GM18508 (cell line): ENCODE measurements around the gene SMAD1.

ENCODE experiments used
- ATAC-seq: cut with Tn5 transposase; IDR thresholded peaks from one replicate; pipeline ENCODE4 v1.9.1; 2021; ENCODE audit warnings: moderate number of reproducible peaks; ENCODE audit not compliant: insufficient read depth, unreplicated experiment

Gene SMAD1

DNA sequence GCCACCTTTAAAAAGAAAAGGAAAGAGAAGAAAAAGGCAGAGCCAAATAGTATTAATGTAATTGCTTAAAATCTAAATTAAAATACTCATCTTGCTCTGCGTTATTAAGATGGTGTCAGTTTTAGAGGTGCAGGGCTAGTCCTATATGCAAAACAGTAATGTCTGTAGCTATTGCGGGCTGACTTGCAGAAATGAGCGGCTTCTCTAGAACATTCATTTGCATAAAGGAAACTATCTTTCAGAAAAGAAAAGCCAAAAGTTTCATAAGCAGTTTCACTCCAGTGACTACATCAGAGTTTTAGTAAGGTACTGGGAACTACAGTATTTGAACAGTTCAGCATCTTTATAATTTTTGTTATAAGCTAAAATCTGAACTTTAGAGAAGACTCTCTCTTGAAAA lies 6.0 kb downstream of the SMAD1 start:
- peak; percentile 95 for ATAC-seq

DNA sequence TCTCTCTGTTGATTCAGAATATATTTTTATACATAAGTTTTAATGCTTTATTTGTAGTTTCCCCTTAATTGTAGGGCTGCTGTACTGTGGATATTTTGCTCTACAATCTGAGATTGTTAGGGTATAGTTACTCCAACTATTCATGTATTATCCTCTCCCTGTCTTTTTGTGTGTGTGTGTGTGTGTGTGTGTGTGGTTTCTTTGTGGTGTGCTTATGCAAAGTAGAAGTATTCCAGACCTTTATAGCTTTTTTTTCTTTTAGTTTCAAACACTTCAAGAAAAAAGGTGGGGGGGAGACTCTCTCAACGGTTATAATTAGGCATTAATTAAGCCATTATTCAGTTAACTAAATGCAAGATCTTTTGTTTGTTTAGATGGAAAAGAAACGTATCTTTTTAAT lies 6.7 kb downstream of the SMAD1 start:
- no peak for ATAC-seq

DNA sequence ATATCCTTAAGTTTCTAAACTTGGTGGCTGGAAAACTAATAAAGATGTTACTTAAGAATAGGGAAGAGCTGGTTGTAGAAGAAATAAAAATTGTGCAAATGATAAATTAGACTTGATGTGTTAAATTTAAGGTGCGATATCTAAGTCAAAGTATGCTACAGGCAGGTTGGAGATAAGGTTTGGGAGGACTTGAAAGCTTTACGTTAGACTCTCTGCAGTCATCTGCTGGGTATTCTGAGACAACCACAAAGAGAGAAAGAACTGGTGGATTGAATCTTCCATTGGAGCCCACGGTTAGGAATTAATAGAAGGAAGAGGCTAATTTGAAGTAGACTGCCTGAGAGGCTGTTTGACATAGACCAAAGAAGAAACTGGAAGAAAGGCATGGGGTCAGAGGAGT lies 7.9 kb downstream of the SMAD1 start:
- ATAC-seq = no peak

DNA sequence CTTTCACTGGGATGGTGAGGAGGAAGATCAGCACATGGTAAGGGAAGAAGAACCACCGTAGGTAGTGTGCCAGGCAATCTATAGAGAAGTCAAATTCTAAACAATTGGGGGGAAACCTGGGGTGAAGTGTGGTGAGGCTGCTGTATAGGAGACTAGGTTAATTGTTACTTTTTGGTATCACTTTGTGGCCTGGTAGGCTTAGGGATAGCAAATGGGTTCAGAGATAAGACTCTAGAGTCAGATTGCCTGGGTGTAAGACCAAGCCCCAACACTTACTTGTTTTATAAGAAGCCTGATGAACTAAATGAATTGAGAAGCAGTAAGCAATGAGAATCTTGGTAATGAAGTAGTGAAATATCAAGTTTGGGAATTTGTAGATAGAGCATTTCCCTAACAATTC lies 8.7 kb downstream of the SMAD1 start:
- ATAC-seq = no peak

DNA sequence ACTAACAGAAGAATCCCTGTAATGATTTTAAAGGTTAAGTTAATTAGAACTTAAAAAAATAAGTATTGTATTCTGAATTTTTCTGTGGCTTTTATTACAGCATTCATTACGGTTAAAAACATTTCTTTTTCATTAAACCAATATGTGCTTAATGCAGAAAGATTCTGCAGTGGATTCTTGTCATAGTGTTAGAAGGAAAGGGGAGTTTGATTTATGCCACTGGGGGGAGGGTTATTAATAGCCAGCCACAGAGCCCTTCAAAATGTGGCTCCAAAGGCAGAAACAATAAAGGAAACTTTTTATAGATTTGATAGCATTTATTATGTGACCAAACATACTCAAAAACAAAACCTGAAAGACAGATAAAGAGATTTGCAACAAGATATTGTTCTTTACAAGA lies 9.1 kb downstream of the SMAD1 start:
- no peak for ATAC-seq

DNA sequence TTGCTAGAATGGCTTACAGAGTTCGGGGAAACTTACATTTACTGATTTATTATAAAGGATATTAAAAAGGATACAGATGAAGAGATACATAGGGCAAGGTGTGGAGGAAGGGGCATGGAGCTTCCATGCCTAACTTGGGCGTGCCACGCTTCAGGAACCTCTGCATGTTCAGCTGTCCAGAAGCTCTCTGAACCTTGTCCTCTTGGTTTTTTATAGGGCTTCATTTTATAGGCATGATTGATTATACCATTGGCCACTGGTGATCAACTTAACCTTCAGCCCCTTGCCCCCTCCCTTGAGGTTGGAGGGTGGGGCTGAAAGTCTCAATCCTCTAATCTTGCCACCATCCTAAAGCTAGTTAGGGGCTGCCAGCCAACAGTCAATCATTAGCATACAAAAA lies 10.7 kb downstream of the SMAD1 start:
- ATAC-seq = no peak

DNA sequence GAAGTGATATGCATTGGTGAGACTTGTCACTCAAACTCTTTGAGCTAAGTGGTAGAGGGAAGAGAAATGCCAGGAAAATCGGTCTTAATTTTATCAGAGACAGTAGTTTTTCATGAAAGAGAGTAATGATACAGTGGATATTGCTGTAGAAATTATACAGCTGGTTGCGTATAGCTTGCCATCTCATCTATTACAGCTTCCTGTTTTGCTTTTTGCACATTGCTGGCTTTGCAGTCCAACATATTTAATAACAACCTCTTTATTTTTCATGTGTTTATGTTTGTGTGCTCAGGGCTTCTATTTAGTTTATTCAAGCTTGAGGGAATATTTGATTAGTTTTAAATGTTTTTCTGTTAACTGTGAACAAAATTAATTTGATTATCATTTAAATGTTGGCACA lies 11.5 kb downstream of the SMAD1 start:
- no peak for ATAC-seq

DNA sequence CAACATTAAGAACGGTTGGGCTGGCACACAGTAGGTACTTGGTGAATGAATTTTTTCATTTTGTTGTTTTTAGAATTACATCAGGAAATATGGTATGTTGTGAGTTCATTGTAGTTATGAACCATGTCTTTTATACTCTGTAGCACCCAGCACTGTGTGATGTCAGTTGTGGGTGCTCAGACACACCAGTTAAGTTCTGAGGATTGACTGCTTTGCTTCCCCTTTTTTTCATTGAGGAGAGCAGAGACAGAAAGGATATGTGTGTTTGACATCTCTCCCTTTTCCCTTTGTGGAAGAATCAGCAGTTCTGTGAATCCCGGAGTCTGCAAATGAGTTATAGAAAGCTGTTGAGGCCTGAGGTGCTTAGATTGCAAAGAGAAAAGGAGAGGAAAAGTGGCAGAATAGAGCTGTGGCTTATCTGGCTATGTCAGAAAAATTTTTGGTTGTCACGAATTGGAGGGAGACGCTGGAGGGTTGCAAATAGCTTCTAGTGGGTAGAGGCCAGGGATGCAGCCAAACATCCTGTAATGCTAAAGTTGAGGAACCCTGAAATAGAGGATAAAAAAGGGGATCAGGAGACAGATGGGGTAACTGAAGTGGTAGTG lies 13.1 kb downstream of the SMAD1 start:
- ATAC-seq = no peak

DNA sequence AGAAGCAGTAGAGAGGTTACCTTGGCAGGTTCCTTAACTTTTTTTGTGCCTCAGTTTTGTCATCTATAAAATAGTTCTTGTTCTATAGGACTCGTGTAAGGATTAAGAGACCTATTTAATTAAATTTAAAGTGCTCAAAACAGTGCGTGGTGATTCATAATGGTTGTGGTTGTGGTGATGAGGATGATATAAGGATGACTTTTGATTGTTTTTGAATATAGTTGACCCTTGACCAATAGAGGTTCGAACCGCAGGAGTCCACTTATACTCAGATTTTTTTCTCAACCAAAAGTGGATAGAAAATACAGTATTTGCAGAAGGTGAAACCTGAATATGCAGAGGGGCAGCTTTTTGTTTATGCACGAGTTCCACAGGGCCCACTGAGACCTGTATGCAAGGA lies 14.6 kb downstream of the SMAD1 start:
- no peak for ATAC-seq

DNA sequence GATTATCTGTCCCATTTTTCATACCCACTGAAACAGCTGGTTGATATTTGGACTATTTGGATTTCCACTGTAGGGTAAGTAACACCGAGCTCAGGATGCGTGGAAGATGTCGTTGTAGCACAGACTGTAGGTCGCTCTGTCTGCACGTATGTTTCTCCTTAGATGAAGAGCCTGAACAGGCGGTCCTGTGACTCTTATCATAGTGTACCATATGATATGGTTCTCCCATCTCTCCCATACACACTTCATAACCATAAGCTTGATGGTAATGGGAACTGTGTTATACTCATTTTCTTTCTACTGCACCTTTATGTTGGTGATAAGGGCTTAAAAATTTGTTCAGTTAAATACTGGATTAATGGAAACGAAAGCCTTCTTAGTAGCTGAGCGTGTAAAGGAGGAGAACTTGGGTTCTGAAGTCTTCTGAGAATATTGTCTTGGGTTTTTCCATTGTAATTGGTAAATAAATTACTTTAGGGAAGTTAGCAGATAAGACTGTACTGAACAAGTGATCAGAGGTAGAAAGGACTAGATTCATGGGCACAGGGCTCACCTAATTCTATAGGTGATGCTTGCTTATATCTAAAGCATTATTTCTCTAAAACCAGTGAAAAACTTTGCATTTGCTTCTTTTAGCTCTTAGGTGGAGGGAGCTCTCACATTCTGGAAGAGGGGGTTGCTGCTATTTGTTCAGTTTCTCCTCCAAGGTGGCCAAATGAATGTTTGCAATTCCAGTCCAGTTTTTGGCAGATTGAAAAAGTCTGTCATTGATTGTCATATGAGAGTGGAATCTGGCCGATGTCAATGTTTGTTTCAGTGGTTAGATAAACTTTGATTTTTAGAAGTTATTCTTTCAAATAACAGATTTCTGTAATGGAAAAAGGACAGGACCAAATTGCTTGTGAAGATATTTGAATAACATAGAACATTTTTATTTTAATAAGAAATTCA lies 15.8 kb downstream of the SMAD1 start:
- no peak for ATAC-seq

DNA sequence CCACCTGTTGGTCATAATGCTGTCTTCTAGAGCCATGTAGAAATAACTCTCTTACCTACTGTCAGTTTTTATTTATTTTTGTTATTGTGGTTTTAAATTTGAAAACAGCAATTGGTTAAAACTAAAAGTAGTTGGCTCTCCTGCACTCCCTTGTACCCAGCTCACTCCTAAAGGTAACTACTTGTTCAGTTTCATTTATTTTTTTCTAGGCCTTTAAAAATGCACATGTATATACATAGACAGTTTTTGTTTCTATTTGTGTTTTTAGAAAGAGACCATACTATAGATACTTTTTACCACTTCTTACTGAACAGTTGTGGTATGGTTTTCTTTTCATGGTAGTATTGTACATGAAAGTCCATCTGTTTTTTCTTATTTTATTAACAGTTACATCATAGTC lies 16.8 kb downstream of the SMAD1 start:
- ATAC-seq = no peak

DNA sequence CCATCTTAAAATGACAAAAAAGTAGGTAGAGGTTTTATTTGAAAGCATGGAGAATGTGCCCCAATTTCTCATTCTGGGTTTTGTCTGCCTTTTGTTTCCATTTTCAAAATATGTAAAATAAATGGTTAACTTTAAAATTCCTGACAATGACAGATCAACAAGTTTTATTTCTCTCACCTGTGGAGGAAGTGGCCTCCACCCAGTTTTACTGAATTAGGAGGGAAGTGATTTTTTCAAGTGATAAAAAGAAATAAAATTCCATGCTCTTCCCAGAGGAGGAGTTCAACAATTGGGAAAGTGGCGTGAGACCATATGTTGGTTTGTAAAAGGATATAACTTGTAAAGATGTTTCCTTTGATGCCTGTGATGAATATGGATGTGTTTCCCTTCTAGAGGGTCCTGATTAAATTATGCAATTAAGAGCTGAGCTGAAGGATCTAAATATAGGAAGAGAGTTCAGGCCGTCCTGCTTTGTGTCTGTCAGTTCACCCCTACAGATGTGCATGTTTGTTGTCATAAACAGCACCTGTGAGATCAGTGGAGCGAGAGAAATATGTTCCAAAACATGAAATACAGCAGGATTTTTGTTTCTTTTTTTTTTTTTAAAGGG lies 19.5 kb downstream of the SMAD1 start:
- ATAC-seq = no peak

DNA sequence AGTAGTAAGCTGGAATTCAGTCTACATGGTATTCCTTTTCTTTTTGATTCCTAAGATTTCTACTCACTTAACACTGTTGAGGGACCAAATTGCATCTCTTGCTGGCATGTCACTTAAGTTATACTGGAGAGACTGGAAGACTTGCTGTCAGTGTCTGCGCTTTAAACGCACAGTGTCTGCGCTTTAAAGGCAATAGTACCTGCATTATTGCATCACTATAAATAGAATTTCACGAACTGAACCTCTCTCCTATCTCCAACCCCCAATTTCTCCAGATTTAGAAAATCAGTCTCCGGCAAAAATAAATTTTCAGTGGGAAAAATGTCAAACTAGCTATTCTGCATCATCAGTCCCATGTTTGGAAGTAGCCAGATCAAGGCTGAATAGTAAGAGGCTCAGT lies 21.2 kb downstream of the SMAD1 start:
- no peak for ATAC-seq

DNA sequence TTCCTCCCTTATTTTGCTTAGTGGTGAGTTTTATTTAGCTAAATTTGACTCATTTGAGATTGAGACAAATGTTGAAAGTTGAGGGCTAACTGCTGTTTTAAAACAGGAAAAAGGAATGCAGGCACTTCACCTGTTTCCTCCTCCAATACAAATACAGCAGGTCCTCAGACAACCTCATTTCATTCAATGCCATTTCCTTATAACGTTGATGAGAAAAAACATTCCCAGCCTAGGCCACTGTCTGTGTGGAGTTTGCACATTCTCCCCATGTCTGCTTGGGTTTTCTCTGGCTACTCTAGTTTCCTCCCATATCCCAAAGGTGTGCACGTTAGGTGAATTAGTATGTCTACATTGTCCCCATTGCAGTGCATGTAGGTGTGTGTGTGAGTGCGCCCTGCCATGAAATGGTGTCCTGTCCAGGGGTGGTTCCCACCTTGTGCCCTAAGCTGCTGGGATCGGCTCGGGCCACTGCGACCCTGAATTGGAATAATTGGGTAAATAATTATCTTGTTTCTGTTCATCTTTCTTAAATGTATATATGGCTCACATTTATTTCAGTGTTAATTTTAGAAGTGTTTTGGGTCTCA lies 21.9 kb downstream of the SMAD1 start:
- no peak for ATAC-seq

DNA sequence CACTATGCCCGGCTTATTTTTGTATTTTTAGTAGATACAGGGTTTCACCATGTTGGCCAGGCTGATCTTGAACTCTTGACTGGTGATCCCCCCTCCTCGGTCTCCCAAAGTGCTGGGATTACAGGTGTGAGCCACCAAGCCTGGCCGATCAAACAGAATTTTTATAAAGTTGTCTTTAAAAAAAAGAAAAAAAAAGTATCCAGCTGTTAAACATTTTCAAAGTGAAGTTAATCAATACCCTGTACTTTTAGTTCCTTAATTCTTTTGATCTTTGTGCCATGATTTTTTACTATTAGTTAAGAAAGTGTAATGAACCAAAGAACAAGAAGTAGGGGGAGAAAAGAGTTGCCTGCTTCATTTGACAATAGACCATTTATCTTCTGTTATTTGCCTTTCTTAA lies 24.3 kb downstream of the SMAD1 start:
- ATAC-seq = no peak

DNA sequence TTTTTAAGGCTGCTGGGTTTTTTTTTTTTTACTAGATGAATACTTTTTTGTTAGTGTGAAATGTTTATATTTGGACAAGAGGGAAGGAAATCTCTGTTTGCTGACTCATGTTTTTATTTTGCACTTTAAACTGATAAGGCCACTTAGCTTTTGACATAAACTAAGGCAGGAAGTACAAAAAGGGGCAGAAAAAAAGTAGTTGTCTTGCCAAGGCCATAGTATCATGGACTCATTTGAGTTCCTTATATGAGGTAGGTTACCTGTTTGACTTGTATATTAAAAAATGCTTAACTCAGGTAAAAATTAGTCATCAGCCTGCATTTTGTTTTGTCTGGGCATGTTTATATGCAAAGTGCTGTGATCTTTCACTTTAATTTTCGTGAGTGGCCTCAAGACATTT lies 26.0 kb downstream of the SMAD1 start:
- no peak for ATAC-seq

DNA sequence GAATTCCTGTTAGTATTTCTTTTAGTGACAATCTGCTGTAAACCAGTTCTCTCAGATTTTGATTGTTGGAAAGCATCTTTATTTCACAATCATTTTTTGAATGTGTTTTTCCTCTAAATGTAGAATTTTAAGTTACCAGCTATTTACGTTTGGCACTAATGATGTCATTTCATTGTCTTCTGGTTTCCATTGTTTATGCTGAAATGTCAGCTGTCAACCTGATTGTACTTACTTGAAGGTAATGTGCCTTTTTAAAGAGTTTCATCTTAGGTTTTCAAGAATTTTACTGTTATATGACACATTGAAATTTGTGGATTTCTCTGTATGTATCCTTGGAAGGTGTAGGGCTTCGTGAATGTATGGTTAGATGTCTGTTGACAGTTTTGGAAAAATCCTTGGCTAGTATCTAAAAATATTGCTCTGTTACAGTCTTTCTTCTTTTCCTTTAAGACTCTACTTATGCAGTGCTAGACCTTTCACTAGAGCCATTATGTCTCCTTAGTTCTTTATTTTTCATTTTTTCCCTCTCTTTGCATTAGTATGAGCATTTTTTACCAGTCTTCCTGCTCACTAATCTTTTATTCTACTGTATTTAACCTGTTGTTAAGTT lies 30.4 kb downstream of the SMAD1 start:
- no peak for ATAC-seq

DNA sequence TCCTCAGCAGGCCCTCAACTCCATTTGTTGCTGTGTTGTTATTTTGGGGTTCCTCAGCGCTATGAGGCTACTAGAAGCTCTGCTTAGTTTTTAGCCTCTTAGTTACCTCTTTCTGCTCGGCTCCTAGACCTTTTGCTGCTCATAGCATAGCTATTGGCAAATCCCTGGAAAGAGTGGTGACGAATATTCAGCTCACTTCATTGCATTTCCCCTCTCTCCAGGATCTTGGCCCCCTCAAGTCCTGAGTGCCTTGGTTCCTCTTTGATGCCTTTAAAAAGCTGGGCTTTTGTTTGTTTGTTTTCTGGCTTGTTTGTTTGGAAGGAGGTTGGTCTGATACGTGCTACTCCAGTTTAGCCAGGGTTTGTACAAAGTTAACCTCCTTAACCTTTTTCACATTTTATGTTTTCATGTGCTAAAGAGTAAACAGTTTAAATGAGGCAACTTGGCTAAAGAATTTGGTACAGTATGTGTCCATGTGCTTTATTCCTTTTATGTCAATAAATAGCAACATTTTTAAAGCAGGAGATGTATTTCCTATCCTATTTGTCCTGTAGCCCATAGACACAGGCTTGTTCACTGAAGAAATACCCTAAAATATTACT lies 31.5 kb downstream of the SMAD1 start:
- no peak for ATAC-seq

DNA sequence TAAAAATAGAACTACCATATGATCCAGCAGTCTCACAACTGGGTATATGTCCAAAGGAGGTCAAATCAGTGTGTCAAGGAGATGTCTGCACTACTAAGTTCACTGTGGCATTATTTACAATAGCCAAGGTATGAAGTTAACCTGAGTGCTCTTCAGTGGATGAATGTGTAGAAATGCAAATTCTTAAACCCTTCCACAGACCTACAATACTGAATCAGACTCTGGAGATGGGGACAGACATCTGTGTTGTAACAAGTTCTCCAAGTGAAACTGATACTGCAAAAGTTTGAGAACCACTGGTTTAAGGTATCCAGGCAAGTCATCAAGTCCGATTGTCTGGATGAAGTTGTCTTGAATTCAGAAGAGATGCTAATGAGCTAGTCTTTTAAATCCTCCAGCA lies 38.5 kb downstream of the SMAD1 start:
- ATAC-seq = no peak

DNA sequence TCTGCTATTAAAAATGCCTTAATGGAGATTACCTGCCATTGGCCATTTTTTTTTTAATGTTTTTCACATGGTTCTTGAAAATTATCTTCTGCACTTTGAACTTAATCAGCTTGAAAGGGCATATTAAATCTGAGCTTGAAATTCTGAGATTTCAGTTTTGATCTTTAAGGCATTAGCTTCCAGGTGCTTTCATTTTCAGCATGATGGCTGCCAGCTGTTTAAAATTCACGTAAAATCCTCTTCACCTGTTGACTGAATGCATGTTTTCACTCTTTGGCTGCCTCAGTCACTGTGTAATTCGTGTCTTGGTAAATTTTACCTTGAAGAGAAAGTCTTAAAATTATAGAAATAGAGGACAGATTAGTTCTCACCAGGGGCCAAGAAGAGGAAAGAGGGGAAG lies 39.6 kb downstream of the SMAD1 start:
- no peak for ATAC-seq
